Measurements from ENCODE around the gene GNG7.

Gene GNG7

GRCh38 chr19:2479556-2480194 lies 222.8 kb downstream of the GNG7 start:
- 69% methylated on average over 18 of the region's 20 CpGs for WGBS (ENCODE audit: insufficient coverage)
- H3K9me3 ChIP-seq (ENCODE audit: control extremely low read depth in 1 of 5, control insufficient read depth in 4 of 5, insufficient read depth in 2 of 5, low read depth in 1 of 5, low read length in 4 of 5), result peaks cover 0 to 16% (median 7%) of the 10 kb centered on the region in 5 experiments
- peak overlapping the region in 4 of 7 experiments; percentile 9 to 96 (median 80) for H3K4me3 ChIP-seq (ENCODE audit: control insufficient read depth in 1 of 7, extremely low read depth in 1 of 7, insufficient read depth in 4 of 7, low read depth in 2 of 7, low read length in 6 of 7)
- no peak overlapping the region for H3K27ac ChIP-seq (ENCODE audit: insufficient read depth in 1 of 2, low read depth in 1 of 2, low read length in 2 of 2, poor library complexity in 1 of 2, severe bottlenecking in 2 of 2)
- peak in 1 of 3 donors; percentile 40 for DNase-seq
- ChIA-PET POLR2A (interaction anchor here (0.6 to 0.8 kb wide), 3 partner anchors 12 to 130 kb away, joined by 3 to 4 read pairs (median 3); no protein-coding TSS in a partner anchor), CTCF (interaction anchor here (2.0 to 4.9 kb wide), 2 partner anchors 63 to 100 kb away, joined by 11 to 29 read pairs; no protein-coding TSS in a partner anchor)
- peaks cover 2 to 48% (median 44%) of the 10 kb centered on the region in 4 experiments for H3K4me1 ChIP-seq (ENCODE audit: control extremely low read depth in 1 of 4, control insufficient read depth in 4 of 4, insufficient read depth in 4 of 4, low read length in 3 of 4)
- no peaks in the 10 kb centered on the region for H3K27me3 ChIP-seq (replicated peaks in 2 of 5; ENCODE audit: control insufficient read depth in 4 of 5, insufficient read depth in 5 of 5, low read length in 4 of 5)
- H3K36me3 ChIP-seq (ENCODE audit: control insufficient read depth in 4 of 4, insufficient read depth in 4 of 4, low read length in 3 of 4), result peaks cover 0 to 5% (median 0%) of the 10 kb centered on the region in 4 experiments

- H3K4me1 ChIP-seq (ENCODE audit: control extremely low read depth in 1 of 4, control insufficient read depth in 4 of 4, insufficient read depth in 4 of 4, low read length in 3 of 4), result peaks cover 2 to 53% (median 46%) of the 10 kb centered on the region in 4 experiments
- peaks cover 0 to 16% (median 7%) of the 10 kb centered on the region in 5 experiments for H3K9me3 ChIP-seq (ENCODE audit: control extremely low read depth in 1 of 5, control insufficient read depth in 4 of 5, insufficient read depth in 2 of 5, low read depth in 1 of 5, low read length in 4 of 5)
- peak overlapping the region in 1 of 2 experiments; percentile 34 for H3K27ac ChIP-seq (ENCODE audit: insufficient read depth in 1 of 2, low read depth in 1 of 2, low read length in 2 of 2, poor library complexity in 1 of 2, severe bottlenecking in 2 of 2)
- peaks cover 0 to 5% (median 0%) of the 10 kb centered on the region in 4 experiments for H3K36me3 ChIP-seq (ENCODE audit: control insufficient read depth in 4 of 4, insufficient read depth in 4 of 4, low read length in 3 of 4)
- DNase-seq, result peak in 2 of 3 donors; percentile 88 to 89
- ChIA-PET CTCF (interaction anchor here (1.0 to 4.9 kb wide), 6 partner anchors 9 to 142 kb away, joined by 3 to 29 read pairs (median 6); no protein-coding TSS in a partner anchor), POLR2A (interaction anchor here (0.6 to 3.5 kb wide), 5 partner anchors 12 to 131 kb away, joined by 3 to 20 read pairs (median 3); no protein-coding TSS in a partner anchor)
- no peaks in the 10 kb centered on the region for H3K27me3 ChIP-seq (replicated peaks in 2 of 5; ENCODE audit: control insufficient read depth in 4 of 5, insufficient read depth in 5 of 5, low read length in 4 of 5)
- H3K4me3 ChIP-seq (ENCODE audit: control insufficient read depth in 1 of 7, extremely low read depth in 1 of 7, insufficient read depth in 4 of 7, low read depth in 2 of 7, low read length in 6 of 7), result peak overlapping the region; percentile 16 to 99 (median 70)
- WGBS (ENCODE audit: insufficient coverage), result under 1% methylated on average over 15 of the region's 39 CpGs
Observed at GRCh38 chr19:2478756-2479555, 223.5 kb downstream of the GNG7 start.

GRCh38 chr19:2478278-2478755 lies 224.2 kb downstream of the GNG7 start:
- WGBS (ENCODE audit: insufficient coverage), result 0% methylated on average over 17 of the region's 20 CpGs
- ChIA-PET POLR2A (interaction anchor here (0.6 to 3.5 kb wide), 5 partner anchors 13 to 101 kb away, joined by 3 to 20 read pairs (median 3); no protein-coding TSS in a partner anchor), CTCF (interaction anchor here (0.5 to 4.9 kb wide), 10 partner anchors 9 to 208 kb away, joined by 3 to 29 read pairs (median 4); no protein-coding TSS in a partner anchor)
- H3K4me3 ChIP-seq (ENCODE audit: control insufficient read depth in 1 of 7, extremely low read depth in 1 of 7, insufficient read depth in 4 of 7, low read depth in 2 of 7, low read length in 6 of 7), result peak overlapping the region in 6 of 7 experiments; percentile 49 to 99 (median 80)
- peaks cover 0 to 9% (median 2%) of the 10 kb centered on the region in 5 experiments for H3K9me3 ChIP-seq (ENCODE audit: control extremely low read depth in 1 of 5, control insufficient read depth in 4 of 5, insufficient read depth in 2 of 5, low read depth in 1 of 5, low read length in 4 of 5)
- H3K36me3 ChIP-seq (ENCODE audit: control insufficient read depth in 4 of 4, insufficient read depth in 4 of 4, low read length in 3 of 4), result peaks cover 0 to 5% (median 0%) of the 10 kb centered on the region in 4 experiments
- H3K27me3 ChIP-seq (replicated peaks in 2 of 5; ENCODE audit: control insufficient read depth in 4 of 5, insufficient read depth in 5 of 5, low read length in 4 of 5), result no peaks in the 10 kb centered on the region
- DNase-seq, result peak; percentile 85 to 91 (median 90)
- no peak overlapping the region for H3K27ac ChIP-seq (ENCODE audit: insufficient read depth in 1 of 2, low read depth in 1 of 2, low read length in 2 of 2, poor library complexity in 1 of 2, severe bottlenecking in 2 of 2)
- peaks cover 2 to 53% (median 46%) of the 10 kb centered on the region in 4 experiments for H3K4me1 ChIP-seq (ENCODE audit: control extremely low read depth in 1 of 4, control insufficient read depth in 4 of 4, insufficient read depth in 4 of 4, low read length in 3 of 4)

- CTCF ChIA-PET, result interaction anchor here (0.5 to 4.9 kb wide), 10 partner anchors 8 to 207 kb away, joined by 3 to 29 read pairs (median 4); no protein-coding TSS in a partner anchor
- 70% methylated on average over 14 of the region's 21 CpGs for WGBS (ENCODE audit: insufficient coverage)
Observed at GRCh38 chr19:2477732-2478191, 224.7 kb downstream of the GNG7 start.

GRCh38 chr19:2477141-2477710 lies 225.3 kb downstream of the GNG7 start:
- POLR2A ChIA-PET, result interaction anchor here (0.8 to 3.5 kb wide), 22 partner anchors 14 to 160 kb away, joined by 3 to 21 read pairs (median 6); no protein-coding TSS in a partner anchor
- Histone ChIP-seq H3K27ac (ENCODE audit: insufficient read depth in 1 of 2, low read depth in 1 of 2, low read length in 2 of 2, poor library complexity in 1 of 2, severe bottlenecking in 2 of 2) (no peak overlapping the region), H3K27me3 (replicated peaks in 2 of 5; ENCODE audit: control insufficient read depth in 4 of 5, insufficient read depth in 5 of 5, low read length in 4 of 5) (no peaks in the 10 kb centered on the region), H3K36me3 (ENCODE audit: control insufficient read depth in 4 of 4, insufficient read depth in 4 of 4, low read length in 3 of 4) (peaks cover 0 to 5% (median 0%) of the 10 kb centered on the region in 4 experiments), H3K9me3 (ENCODE audit: control extremely low read depth in 1 of 5, control insufficient read depth in 4 of 5, insufficient read depth in 2 of 5, low read depth in 1 of 5, low read length in 4 of 5) (peaks cover 0 to under 1% (median 0%) of the 10 kb centered on the region in 5 experiments), H3K4me1 (ENCODE audit: control extremely low read depth in 1 of 4, control insufficient read depth in 4 of 4, insufficient read depth in 4 of 4, low read length in 3 of 4) (peaks cover 2 to 58% (median 51%) of the 10 kb centered on the region in 4 experiments), H3K4me3 (ENCODE audit: control insufficient read depth in 1 of 7, extremely low read depth in 1 of 7, insufficient read depth in 4 of 7, low read depth in 2 of 7, low read length in 6 of 7) (peak overlapping the region; percentile 70 to 99 (median 91))
- WGBS (ENCODE audit: insufficient coverage), result 18% methylated on average over 27 of the region's 27 CpGs
- DNase-seq, result no peak
- CTCF ChIA-PET, result interaction anchor here (0.6 to 4.9 kb wide), 6 partner anchors 11 to 473 kb away, joined by 3 to 29 read pairs (median 6); no protein-coding TSS in a partner anchor

More at GRCh38 chr19:2477732-2478191, 224.7 kb downstream of the GNG7 start:
- Histone ChIP-seq H3K27me3 (replicated peaks in 2 of 5; ENCODE audit: control insufficient read depth in 4 of 5, insufficient read depth in 5 of 5, low read length in 4 of 5) (no peaks in the 10 kb centered on the region), H3K9me3 (ENCODE audit: control extremely low read depth in 1 of 5, control insufficient read depth in 4 of 5, insufficient read depth in 2 of 5, low read depth in 1 of 5, low read length in 4 of 5) (peaks cover 0 to 6% (median 0%) of the 10 kb centered on the region in 5 experiments), H3K36me3 (ENCODE audit: control insufficient read depth in 4 of 4, insufficient read depth in 4 of 4, low read length in 3 of 4) (peaks cover 0 to 5% (median 0%) of the 10 kb centered on the region in 4 experiments), H3K27ac (ENCODE audit: insufficient read depth in 1 of 2, low read depth in 1 of 2, low read length in 2 of 2, poor library complexity in 1 of 2, severe bottlenecking in 2 of 2) (no peak overlapping the region), H3K4me1 (ENCODE audit: control extremely low read depth in 1 of 4, control insufficient read depth in 4 of 4, insufficient read depth in 4 of 4, low read length in 3 of 4) (peaks cover 2 to 56% (median 50%) of the 10 kb centered on the region in 4 experiments), H3K4me3 (ENCODE audit: control insufficient read depth in 1 of 7, extremely low read depth in 1 of 7, insufficient read depth in 4 of 7, low read depth in 2 of 7, low read length in 6 of 7) (peak overlapping the region in 6 of 7 experiments; percentile 33 to 99 (median 80))
- DNase-seq, result peak in 1 of 3 donors; percentile 21
- POLR2A ChIA-PET, result interaction anchor here (0.6 to 3.5 kb wide), 6 partner anchors 14 to 101 kb away, joined by 3 to 20 read pairs (median 3); no protein-coding TSS in a partner anchor
